ENCODE measurements around the gene ATP23. TPM values are rescaled to one million over a fixed set of nuclear protein-coding genes. Genes with fewer than 3 reads are reported as not detected.
A peak's percentile ranks its signal among the peaks of the same experiment; 100 is the strongest.

The ATP23 gene
- polyA plus RNA-seq, 4 donors, result 7.8 to 15.7 (median 10.5) TPM

- no peak for DNase-seq (ENCODE audit: low read depth in 4 of 4, low spot score in 3 of 4)
Observed at GRCh38 chr12:57965766-57966165, 24.4 kb downstream of the ATP23 start.

DNA sequence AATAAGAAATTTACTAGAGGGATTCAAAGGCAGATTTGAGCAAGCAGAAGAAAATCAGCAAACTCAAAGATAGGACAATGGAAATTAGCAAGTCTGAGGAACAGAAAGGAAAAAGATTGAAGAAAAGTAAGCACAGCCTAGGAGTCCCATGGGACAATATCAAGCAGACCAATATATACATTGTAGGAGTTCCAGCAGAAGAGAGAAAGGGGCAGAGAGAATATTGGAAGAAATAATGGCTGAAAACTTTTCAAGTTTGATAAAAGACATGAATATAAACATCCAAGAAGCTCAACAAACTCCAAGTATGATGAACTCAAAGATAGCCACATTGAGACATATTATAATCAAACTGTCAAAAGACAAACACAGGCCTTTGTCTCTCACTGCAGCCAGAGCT is 25.2 kb downstream of the ATP23 start:
- DNase-seq (ENCODE audit: low read depth in 4 of 4, low spot score in 3 of 4), result no peak

DNA sequence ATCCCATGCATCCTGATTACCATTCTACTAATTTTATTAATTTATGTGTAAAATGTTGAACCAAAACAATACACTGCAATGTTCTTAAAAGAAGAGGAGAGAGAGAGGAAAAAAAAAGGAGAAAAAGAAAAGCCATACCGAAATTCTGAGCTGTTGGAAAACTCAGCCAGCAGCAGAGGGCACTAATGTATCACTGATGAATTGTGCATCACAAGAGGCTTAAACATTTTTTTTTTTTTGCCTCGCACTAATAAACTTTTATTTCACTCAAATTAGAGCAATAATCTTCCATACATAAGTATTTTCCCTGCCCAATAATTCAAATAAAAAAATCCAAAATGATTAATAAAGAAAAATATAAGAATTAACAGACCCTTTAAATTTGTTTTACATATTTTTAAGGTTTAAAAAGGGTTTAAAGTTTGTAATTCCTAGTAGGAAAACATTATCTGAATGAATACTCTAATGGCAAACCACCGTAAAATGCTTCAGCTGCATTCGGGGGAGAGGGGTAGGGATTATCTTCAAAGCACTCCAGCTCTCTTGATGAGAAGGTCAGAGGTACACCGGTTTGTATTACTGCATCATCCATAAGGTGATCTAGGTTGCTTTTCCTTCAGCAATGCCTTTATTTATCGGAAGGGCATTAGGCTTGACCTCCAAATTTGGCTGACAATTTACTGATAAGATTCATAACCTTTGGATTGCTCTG is 41.9 kb downstream of the ATP23 start:
- DNase-seq (ENCODE audit: low read depth in 4 of 4, low spot score in 3 of 4), result peak; percentile 12 to 37 (median 32)

GRCh38 chr12:57983858-57984505 is 42.6 kb downstream of the ATP23 start:
- DNase-seq (ENCODE audit: low read depth in 4 of 4, low spot score in 3 of 4), result no peak

DNA sequence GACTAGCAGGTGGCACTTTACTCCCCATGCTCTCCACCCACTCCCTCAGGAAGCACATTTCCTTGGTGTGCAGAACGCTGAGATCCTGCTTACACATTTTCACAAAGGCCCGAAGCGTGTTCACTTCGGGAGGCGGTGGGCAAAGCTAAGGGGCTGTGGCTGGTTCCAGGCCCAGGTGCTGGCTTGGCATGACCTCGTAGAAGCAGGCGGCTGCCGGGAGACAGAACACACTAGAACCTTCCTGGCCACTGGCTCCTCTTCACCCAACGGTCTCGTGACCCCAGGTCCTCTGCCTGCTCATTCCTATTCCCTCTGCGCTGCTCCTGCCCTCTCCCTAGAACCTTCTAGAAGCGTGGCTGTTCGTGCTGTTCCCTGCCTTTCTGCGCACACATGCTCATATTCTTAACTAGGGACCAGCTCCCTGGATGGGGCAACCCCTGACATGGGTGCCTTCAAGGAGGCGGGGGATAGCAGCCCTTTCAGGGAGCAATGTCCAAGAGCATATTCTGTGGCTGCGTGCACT is 43.3 kb downstream of the ATP23 start:
- no peak for DNase-seq (ENCODE audit: low read depth in 4 of 4, low spot score in 3 of 4)

DNA sequence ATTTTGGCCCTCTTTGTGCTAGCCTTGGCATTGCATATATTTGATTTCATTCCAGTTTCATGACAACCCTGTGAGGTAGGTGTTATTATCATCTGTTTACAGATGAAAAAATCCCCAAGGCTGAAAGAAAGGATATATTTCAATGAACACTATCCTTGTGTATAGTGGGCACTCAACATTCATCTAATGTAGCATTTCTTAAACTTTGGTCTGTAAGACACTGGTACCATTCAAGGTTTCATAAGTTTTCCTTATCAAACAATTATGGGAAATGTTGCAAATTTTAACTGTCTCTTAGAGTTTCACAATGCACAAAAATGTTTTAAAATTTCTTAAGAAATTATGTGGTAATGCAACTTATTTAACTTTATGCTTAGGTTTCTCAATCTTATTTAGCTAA is 44.3 kb downstream of the ATP23 start:
- DNase-seq (ENCODE audit: low read depth in 4 of 4, low spot score in 3 of 4), result no peak

GRCh38 chr12:57989838-57990237 is 48.5 kb downstream of the ATP23 start:
- DNase-seq (ENCODE audit: low read depth in 4 of 4, low spot score in 3 of 4), result no peak

GRCh38 chr12:57990241-57990883 is 49.0 kb downstream of the ATP23 start:
- DNase-seq (ENCODE audit: low read depth in 4 of 4, low spot score in 3 of 4), result no peak

GRCh38 chr12:57992001-57992400 is 50.6 kb downstream of the ATP23 start:
- no peak for DNase-seq (ENCODE audit: low read depth in 4 of 4, low spot score in 3 of 4)

DNA sequence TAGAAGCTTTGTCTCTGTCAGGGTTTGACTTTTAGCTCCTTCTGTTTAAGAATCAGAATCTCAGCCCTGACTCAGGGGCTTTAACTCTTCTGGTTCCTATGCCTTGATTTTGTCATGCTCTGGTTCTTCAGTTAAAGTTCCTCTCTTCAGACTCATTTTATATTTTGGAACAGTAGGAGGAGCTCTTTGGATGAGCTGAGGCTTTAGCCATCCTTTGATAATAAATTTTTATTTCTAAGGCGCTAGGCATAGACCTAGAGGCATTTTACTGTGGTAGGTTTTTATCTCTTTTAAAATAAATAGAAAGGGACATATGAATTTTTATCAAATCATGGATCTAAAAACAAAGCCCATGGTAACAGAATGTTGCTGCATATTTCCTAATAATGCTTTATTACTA is 51.7 kb downstream of the ATP23 start:
- DNase-seq (ENCODE audit: low read depth in 4 of 4, low spot score in 3 of 4), result no peak

GRCh38 chr12:57993834-57994233 is 52.5 kb downstream of the ATP23 start:
- no peak for DNase-seq (ENCODE audit: low read depth in 4 of 4, low spot score in 3 of 4)

DNA sequence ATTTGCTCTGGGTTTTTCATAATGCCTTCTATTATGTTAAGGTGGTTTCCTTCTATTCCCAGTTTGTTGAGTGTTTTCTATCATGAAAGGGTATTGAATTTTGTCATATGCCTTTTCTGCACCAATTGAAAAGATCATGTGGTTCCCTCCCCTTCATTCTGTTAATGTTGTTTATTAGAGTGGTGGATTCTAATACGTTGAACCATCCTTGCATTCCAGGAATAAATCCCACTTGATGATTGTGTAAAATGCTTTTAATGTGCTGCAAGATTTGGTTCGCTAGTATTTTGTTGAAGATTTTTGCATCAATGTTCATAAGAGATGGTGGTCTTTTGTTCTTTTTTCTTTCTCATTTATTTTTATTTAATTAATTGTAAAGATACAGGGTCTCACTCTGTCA is 55.2 kb downstream of the ATP23 start:
- no peak for DNase-seq (ENCODE audit: low read depth in 4 of 4, low spot score in 3 of 4)

DNA sequence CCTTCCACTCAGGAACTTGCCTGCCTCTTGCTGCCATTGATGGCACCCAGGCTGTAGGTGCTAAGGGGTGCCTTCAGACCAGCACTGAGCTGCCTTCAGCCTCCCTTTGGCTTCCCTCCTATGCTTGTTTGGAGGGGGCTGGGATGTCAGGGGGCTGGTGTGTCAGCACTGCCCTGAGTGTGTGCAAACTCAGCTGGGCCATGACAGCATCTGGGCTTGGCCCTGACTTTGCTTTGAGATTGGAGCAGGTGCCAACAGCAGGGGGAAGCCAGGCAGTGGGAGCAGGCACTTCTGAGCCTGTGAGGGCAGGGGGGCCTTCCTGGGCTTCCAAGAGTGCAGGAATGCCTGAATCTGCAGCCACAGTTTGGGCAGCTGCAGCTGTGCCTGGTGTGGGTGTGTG is 56.9 kb downstream of the ATP23 start:
- DNase-seq (ENCODE audit: low read depth in 4 of 4, low spot score in 3 of 4), result no peak

DNA sequence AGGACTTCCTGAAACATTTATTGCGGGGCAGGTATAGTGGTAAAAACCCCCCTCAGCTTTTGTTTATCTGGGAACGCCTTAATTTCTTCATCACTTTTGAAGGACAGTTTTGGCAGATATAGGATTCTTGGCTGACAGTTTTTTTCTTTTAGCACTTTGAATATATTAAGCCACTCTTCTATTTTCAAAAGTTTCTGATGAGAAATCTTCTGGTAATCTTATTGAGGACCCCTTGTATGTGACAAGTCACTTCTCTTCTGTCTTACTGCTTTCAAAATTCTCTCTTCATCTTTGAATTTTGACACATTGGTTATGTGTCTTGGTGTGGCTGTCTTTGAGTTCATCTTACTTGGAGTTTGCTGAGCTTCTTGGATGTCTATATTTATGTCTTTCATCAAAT is 59.1 kb downstream of the ATP23 start:
- no peak for DNase-seq (ENCODE audit: low read depth in 4 of 4, low spot score in 3 of 4)

DNA sequence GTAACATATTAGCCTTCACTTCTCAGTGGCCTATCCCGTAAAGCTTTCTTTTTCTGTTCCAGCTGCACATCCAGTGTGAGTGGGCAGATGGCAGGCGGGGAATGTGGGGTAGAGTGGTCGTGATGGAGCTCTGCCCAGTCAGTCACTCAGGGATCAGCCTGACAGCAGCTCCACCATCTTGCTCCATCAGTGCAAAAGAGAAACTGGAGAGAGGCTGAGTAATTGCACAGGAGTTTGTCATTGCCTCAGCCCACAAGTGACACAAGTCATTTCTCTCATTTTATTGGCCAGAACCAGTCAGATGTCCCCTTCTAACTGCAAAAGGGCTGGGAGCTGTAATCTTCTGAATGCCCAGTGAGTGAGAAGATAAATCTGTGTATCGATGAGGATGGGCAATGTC is 66.5 kb downstream of the ATP23 start:
- DNase-seq (ENCODE audit: low read depth in 4 of 4, low spot score in 3 of 4), result no peak

DNA sequence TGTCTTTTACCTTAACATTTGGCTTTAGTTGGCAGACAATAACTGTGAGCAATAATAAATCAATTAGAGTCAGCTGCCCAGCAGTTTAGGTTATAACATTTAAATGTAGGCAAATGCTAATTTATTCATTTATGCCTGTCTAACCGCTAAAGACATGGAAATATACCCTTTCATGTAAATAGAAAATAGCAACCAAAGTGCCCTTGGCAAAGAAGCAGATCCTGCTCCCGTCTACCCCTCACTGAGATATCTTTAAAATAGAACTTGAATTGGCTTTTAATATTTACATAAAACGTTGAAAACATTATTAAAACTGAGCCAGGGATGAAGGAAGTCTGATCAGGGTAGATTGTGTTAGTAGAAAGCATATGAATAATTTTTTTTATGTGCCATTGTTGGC is 67.3 kb downstream of the ATP23 start:
- no peak for DNase-seq (ENCODE audit: low read depth in 4 of 4, low spot score in 3 of 4)

Other genes starting within 250 kb of the ATP23 start
- gene OS9, start 247.4 kb upstream of the ATP23 start, polyA plus RNA-seq (ENCODE audit: insufficient read length in 4 of 4), result 100 to 1,000 TPM; 189 to 235 (median 201) TPM
- 1 to 10 TPM in 3 of 4 donors, under 1 TPM in 1; 0.79 to 1.5 (median 1.4) TPM for gene AGAP2, start 202.8 kb upstream of the ATP23 start, polyA plus RNA-seq (ENCODE audit: insufficient read length in 4 of 4)
- gene TSPAN31, start 196.5 kb upstream of the ATP23 start, polyA plus RNA-seq (ENCODE audit: insufficient read length in 4 of 4), result 100 to 1,000 TPM in 2 of 4 donors, 10 to 100 TPM in 2; 67.7 to 108 (median 102) TPM
- 100 to 1,000 TPM; 199 to 236 (median 214) TPM for gene CDK4, start 189.3 kb upstream of the ATP23 start, polyA plus RNA-seq (ENCODE audit: insufficient read length in 4 of 4)
- gene MARCHF9, start 186.5 kb upstream of the ATP23 start, polyA plus RNA-seq (ENCODE audit: insufficient read length in 4 of 4), result 10 to 100 TPM in 3 of 4 donors, 1 to 10 TPM in 1; 9.9 to 25.9 (median 16.3) TPM
- 1 to 10 TPM in 2 of 4 donors, under 1 TPM in 2; 0.72 to 2.2 (median 0.96) TPM for gene CYP27B1, start 174.5 kb upstream of the ATP23 start, polyA plus RNA-seq (ENCODE audit: insufficient read length in 4 of 4)
- 10 to 100 TPM; 29.0 to 32.3 (median 31.5) TPM for gene METTL1, start 169.5 kb upstream of the ATP23 start, polyA plus RNA-seq (ENCODE audit: insufficient read length in 4 of 4)
- 10 to 100 TPM; 11.2 to 17.5 (median 11.7) TPM for gene EEF1AKMT3, start 169.0 kb upstream of the ATP23 start, polyA plus RNA-seq (ENCODE audit: insufficient read length in 4 of 4)
- 10 to 100 TPM; 23.4 to 47.4 (median 46.9) TPM for gene TSFM, start 158.8 kb upstream of the ATP23 start, polyA plus RNA-seq (ENCODE audit: insufficient read length in 4 of 4)
- 10 to 100 TPM in 1 of 4 donors, 1 to 10 TPM in 3; 5.1 to 18.0 (median 8.2) TPM for gene AVIL, start 122.8 kb upstream of the ATP23 start, polyA plus RNA-seq (ENCODE audit: insufficient read length in 4 of 4)
- gene CTDSP2, start 94.8 kb upstream of the ATP23 start, polyA plus RNA-seq (ENCODE audit: insufficient read length in 4 of 4), result 100 to 1,000 TPM; 235 to 272 (median 260) TPM